ELF-1 (cell line): ENCODE measurements around the gene FBLN1.
"Not testable (repeated sequence)": the region's sequence is repeated elsewhere in the genome, so short reads cannot be mapped to it uniquely, and the experiment has no call there.

ENCODE experiments used
- DNase-seq: peaks from one replicate; pipeline ENCODE4 v3.0.0-alpha.2; 2016; ENCODE audit warnings: low read depth, low spot score

FBLN1 gene

GRCh38 chr22:45602824-45603595, 100.3 kb downstream of the FBLN1 start:
- DNase-seq = peak; percentile 94

GRCh38 chr22:45603619-45604018, 100.9 kb downstream of the FBLN1 start:
- no peak for DNase-seq

GRCh38 chr22:45608045-45608444, 105.4 kb downstream of the FBLN1 start:
- not testable (repeated sequence) for DNase-seq

GRCh38 chr22:45608763-45609180, 106.1 kb downstream of the FBLN1 start:
- DNase-seq = peak; percentile 23

- DNase-seq = peak; percentile 65
Measured at GRCh38 chr22:45612451-45612901, 109.8 kb downstream of the FBLN1 start.

GRCh38 chr22:45612940-45613339, 110.3 kb downstream of the FBLN1 start:
- DNase-seq = peak; percentile 24

GRCh38 chr22:45615364-45615763, 112.7 kb downstream of the FBLN1 start:
- no peak for DNase-seq

GRCh38 chr22:45616432-45616831, 113.7 kb downstream of the FBLN1 start:
- no peak for DNase-seq

- DNase-seq = no peak
Measured at GRCh38 chr22:45617948-45618347, 115.3 kb downstream of the FBLN1 start.

- no peak for DNase-seq
Measured at GRCh38 chr22:45620706-45621105, 118.0 kb downstream of the FBLN1 start.

GRCh38 chr22:45621836-45622600, 119.3 kb downstream of the FBLN1 start:
- no peak for DNase-seq

- not testable (repeated sequence) for DNase-seq
Measured at GRCh38 chr22:45623464-45624145, 120.9 kb downstream of the FBLN1 start.

- DNase-seq = no peak
Measured at GRCh38 chr22:45626198-45626651, 123.5 kb downstream of the FBLN1 start.

- DNase-seq = no peak
Measured at GRCh38 chr22:45627489-45628233, 125.0 kb downstream of the FBLN1 start.

- DNase-seq = peak; percentile 54
Measured at GRCh38 chr22:45628515-45628914, 125.8 kb downstream of the FBLN1 start.

- peak; percentile 66 for DNase-seq
Measured at GRCh38 chr22:45629469-45630089, 126.9 kb downstream of the FBLN1 start.

GRCh38 chr22:45630436-45630835, 127.8 kb downstream of the FBLN1 start:
- DNase-seq = no peak

- DNase-seq = no peak
Measured at GRCh38 chr22:45631140-45631840, 128.6 kb downstream of the FBLN1 start.

- no peak for DNase-seq
Measured at GRCh38 chr22:45631841-45632238, 129.2 kb downstream of the FBLN1 start.

GRCh38 chr22:45632791-45633515, 130.3 kb downstream of the FBLN1 start:
- no peak for DNase-seq
